B cell (primary cell): Measurements from ENCODE around the gene GLUD1.

Experiments used
- CTCF ChIP-seq: fragments of 200-600 bp; IDR thresholded peaks from one replicate; pipeline ENCODE4 v1.8.0; 2022; ENCODE audit warnings: antibody characterized with exemption, mild to moderate bottlenecking
- EZH2 ChIP-seq: IDR thresholded peaks from 2 replicates; pipeline ENCODE4 v1.6.1; 2012; ENCODE audit warnings: borderline replicate concordance, low read depth, mild to moderate bottlenecking, moderate library complexity, low read length; ENCODE audit not compliant: insufficient read depth, poor library complexity, severe bottlenecking

- TF ChIP-seq CTCF (no peak), EZH2 (no peak)
Observed at GRCh38 chr10:87054373-87055295, 40.0 kb downstream of the GLUD1 start.
